GM12878 (cell line): ENCODE measurements around the gene CLDN6. TPM values are rescaled to one million over a fixed set of nuclear protein-coding genes. Genes with fewer than 3 reads are reported as not detected.
A peak's percentile ranks its signal among the peaks of the same experiment; 100 is the strongest.

ENCODE experiments used
- ATAC-seq: fragments of 200-7000 bp; cut with Tn5 transposase; 3 replicates; pipeline ENCODE4 v1.9.1; 2020; ENCODE audit warnings: mild to moderate bottlenecking, moderate library complexity
- BruUV-seq: library from RNA; stranded (reverse); fragments of 400-500 nt; replicated peaks from 2 replicates; lab custom pipeline; 2021; lab: Mats Ljungman, UMichigan
- CTCF ChIA-PET: fragments of 300-600 bp; sonication (Branson Sonifier 250); formaldehyde crosslinking; extraction: SDS; loops from one replicate; lab custom pipeline; 2021; ENCODE audit warnings: inconsistent platforms; lab: Yijun Ruan, JAX
- POLR2A ChIA-PET: fragments of 350-600 bp; formaldehyde crosslinking; extraction: SDS; loops from one replicate; lab custom pipeline; 2021; ENCODE audit warnings: inconsistent platforms; lab: Charles Lee
- RAD21 ChIA-PET: fragments of 300-600 bp; sonication (Branson Sonifier 250); formaldehyde crosslinking; loops from one replicate; lab custom pipeline; 2023; ENCODE audit warnings: antibody characterized with exemption; ENCODE audit not compliant: unreplicated experiment; lab: Charles Lee
- SMC1A ChIA-PET: fragments of 300-600 bp; sonication (Branson Sonifier 250); formaldehyde crosslinking; loops from one replicate; lab custom pipeline; 2023; ENCODE audit not compliant: unreplicated experiment, uncharacterized antibody; lab: Charles Lee
- DNase-seq: peaks from one replicate; pipeline ENCODE4 v3.0.0-alpha.2; 2011; ENCODE audit warnings: low read depth, low spot score
- FAIRE-seq: peaks from 3 replicates; lab custom pipeline; 2011; peaks lifted over from hg19 to GRCh38; lab: Jason Lieb, UNC
- H2AFZ ChIP-seq: 2 replicates; pipeline ENCODE4 v1.6.0; 2011; ENCODE audit warnings: low read depth, low read length, control low read depth; ENCODE audit not compliant: control insufficient read depth
- H3K27ac ChIP-seq: 2 replicates; pipeline ENCODE4 v1.5.1; 2011; ENCODE audit warnings: control low read depth; ENCODE audit not compliant: control insufficient read depth, insufficient read depth
- H3K27me3 ChIP-seq, 2 experiments: replicated peaks in 1 of 2; 2 replicates each; pipeline versions ENCODE4 v1.6.0 to v1.6.1; 2011; ENCODE audit warnings: low read length in 1 of 2; ENCODE audit not compliant: control insufficient read depth in 2 of 2, insufficient read depth in 2 of 2
- H3K36me3 ChIP-seq, 2 experiments: 2 replicates each; pipeline ENCODE4 v1.5.1; 2011; ENCODE audit warnings: low read length in 1 of 2; ENCODE audit not compliant: control insufficient read depth in 2 of 2, insufficient read depth in 2 of 2
- H3K4me1 ChIP-seq: 2 replicates; pipeline ENCODE4 v1.6.1; 2011; ENCODE audit warnings: mild to moderate bottlenecking, low read length, moderate library complexity, mixed read lengths; ENCODE audit not compliant: control insufficient read depth, insufficient read depth
- H3K4me2 ChIP-seq: 2 replicates; pipeline ENCODE4 v1.6.0; 2011; ENCODE audit warnings: control low read depth; ENCODE audit not compliant: control insufficient read depth, insufficient read depth
- H3K4me3 ChIP-seq: fragments of 200-600 bp; sonication (generic); 2 replicates; pipeline ENCODE4 v1.5.1; 2016
- H3K79me2 ChIP-seq: 2 replicates; pipeline ENCODE4 v1.6.0; 2011; ENCODE audit warnings: low read length; ENCODE audit not compliant: control insufficient read depth, insufficient read depth
- H3K9ac ChIP-seq: 2 replicates; pipeline ENCODE4 v1.8.0; 2011; ENCODE audit warnings: low read length, control low read depth, mixed read lengths; ENCODE audit not compliant: control insufficient read depth, insufficient read depth
- H3K9me3 ChIP-seq: replicated peaks from 3 replicates; pipeline ENCODE4 v1.5.1; 2011; ENCODE audit warnings: mild to moderate bottlenecking, low read length; ENCODE audit not compliant: control insufficient read depth, insufficient read depth
- H4K20me1 ChIP-seq: 2 replicates; pipeline ENCODE4 v1.6.0; 2011; ENCODE audit not compliant: control insufficient read depth, insufficient read depth
- EGR1 ChIP-seq, 2 experiments: IDR thresholded peaks; 1 replicate in 1 of 2; 2 replicates in 1 of 2; pipeline ENCODE4 v1.6.1; 2011 to 2012; ENCODE audit warnings: low read depth in 2 of 2, low read length in 2 of 2, borderline replicate concordance in 1 of 2, mild to moderate bottlenecking in 1 of 2, moderate library complexity in 1 of 2
- ELK1 ChIP-seq: IDR thresholded peaks from 2 replicates; pipeline ENCODE4 v1.6.1; 2012; ENCODE audit warnings: low read depth, low read length, improper control_type of control experiment
- NR2C1 ChIP-seq: fragments of 450-650 bp; IDR thresholded peaks from 2 replicates; pipeline ENCODE4 v1.6.1; 2017; ENCODE audit warnings: antibody characterized with exemption, mild to moderate bottlenecking, moderate library complexity
- POLR2A ChIP-seq: IDR thresholded peaks from 2 replicates; pipeline ENCODE4 v1.6.1; 2011; ENCODE audit warnings: low read depth, mild to moderate bottlenecking, low read length
- REST ChIP-seq: IDR thresholded peaks from 2 replicates; pipeline ENCODE4 v1.6.1; 2012; ENCODE audit warnings: mild to moderate bottlenecking, low read depth, low read length
- STAT3 ChIP-seq: IDR thresholded peaks from 2 replicates; pipeline ENCODE4 v1.6.1; 2011; ENCODE audit warnings: low read depth, low read length, improper control_type of control experiment
- WRNIP1 ChIP-seq: IDR thresholded peaks from 2 replicates; pipeline ENCODE4 v1.6.1; 2011; ENCODE audit warnings: low read depth, low read length, improper control_type of control experiment, borderline replicate concordance
- ZNF384 ChIP-seq: IDR thresholded peaks from 2 replicates; pipeline ENCODE4 v1.6.1; 2012; ENCODE audit warnings: low read depth, mild to moderate bottlenecking, low read length, improper control_type of control experiment, borderline replicate concordance
- ZNF592 ChIP-seq: fragments of 450-650 bp; IDR thresholded peaks from 2 replicates; pipeline ENCODE4 v1.6.1; 2017; ENCODE audit warnings: mild to moderate bottlenecking, moderate library complexity
- ZNF622 ChIP-seq: fragments of 450-650 bp; IDR thresholded peaks from 2 replicates; pipeline ENCODE4 v1.6.1; 2017; ENCODE audit warnings: mild to moderate bottlenecking, inconsistent platforms
- WGBS: methylation state at CpG from one replicate; pipeline ENCODE4 v1.1.6; 2016; ENCODE audit warnings: low lambda C conversion rate; ENCODE audit not compliant: insufficient replicate concordance, insufficient coverage; ENCODE audit errors: missing lambda C conversion rate; 5-methylcytosine and 5-hydroxymethylcytosine counted together
- in situ Hi-C: fragments of 300-500 bp; cut with MboI; formaldehyde crosslinking; loops from 9 replicates; pipeline ENCODE4 v1.14.3; 2018; ENCODE audit warnings: mixed read lengths
- intact Hi-C: fragments of 100-400 bp; cut with micrococcal nuclease; formaldehyde crosslinking; loops from one replicate; pipeline ENCODE4 v1.14.2; 2022; ENCODE audit not compliant: unreplicated experiment
- polyA plus RNA-seq, 11 experiments: library from polyadenylated mRNA; depleted of rRNA in 4 of 11; unstranded in 6 of 11; stranded (reverse) in 5 of 11; fragments of >200 nt; fragmentation: Nextera tagmentation in 4 of 11; fragmentation: Illumina TruSeq in 1 of 11; extraction: Ambion mirVana in 4 of 11; extraction: Trizol in 1 of 11; gene quantifications; 1 replicate in 1 of 11; 2 replicates in 10 of 11; pipeline versions ENCODE4 v1.2.1 to v1.2.3, GENCODE V29; 2011 to 2016; ENCODE audit warnings: inconsistent platforms in 2 of 11, missing spikeins in 2 of 11, low read depth in 1 of 11
- total RNA-seq, 4 experiments: library from RNA; depleted of rRNA in 3 of 4; stranded (reverse); fragments of >200 nt in 3 of 4; fragmentation: Illumina TruSeq in 1 of 4; extraction: Trizol in 1 of 4; gene quantifications; 2 replicates each; pipeline versions ENCODE4 v1.2.1 to v1.2.3, GENCODE V29; 2013 to 2021

CLDN6 gene
- total and polyA plus RNA-seq, 10 of the 15 experiments (the other 5 are each of a cell fraction or from before 2014, with no cell fraction given): 0.15 to 0.26 (median 0.23) TPM; not detected in 7

- RAD21 ChIA-PET: interaction anchor here (0.6 to 3.8 kb wide), 8 partner anchors 16 to 1037 kb away, joined by 3 to 94 read pairs (median 5); partner anchors contain the start of genes HCFC1R1, PKMYT1, THOC6 and TNFRSF12A
- Histone ChIP-seq H3K4me2 (peak overlapping the region; percentile 55; the same call in 1 of the 2 replicates), H3K9me3 (no peaks in the 10 kb centered on the region), H4K20me1 (no peaks in the 10 kb centered on the region), H3K27me3 (peaks cover 0 to 7% of the 10 kb centered on the region in 2 experiments; a peak in 3 of 4 replicates), H3K4me1 (peaks cover 17% of the 10 kb centered on the region), H2AFZ (no peak overlapping the region), H3K36me3 (no peaks in the 10 kb centered on the region), H3K79me2 (no peaks in the 10 kb centered on the region), H3K4me3 (no peak overlapping the region), H3K9ac (no peak overlapping the region), H3K27ac (no peak overlapping the region)
- DNase-seq: no peak
- in situ Hi-C loops (no loop called here), intact Hi-C loops (no loop called here)
- SMC1A ChIA-PET: interaction anchor here (0.6 to 7.2 kb wide), 5 partner anchors 14 to 125 kb away, joined by 3 to 91 read pairs (median 5); partner anchors contain the start of genes HCFC1R1 and THOC6
- FAIRE-seq: no peak
- no TSS peak for BruUV-seq
- TF ChIP-seq EGR1 (IDR thresholded peaks at IDR 0.05; ENCODE audit: borderline replicate concordance in 1 of 2, low read depth in 2 of 2, low read length in 2 of 2) (no peak), NR2C1 (no peak), ELK1 (no peak), ZNF592 (no peak), ZNF384 (no peak), STAT3 (no peak), WRNIP1 (no peak), ZNF622 (no peak), REST (no peak), POLR2A (no peak)
- WGBS: 2% methylated on average over 12 of the region's 67 CpGs
- no peak for ATAC-seq
- POLR2A ChIA-PET: interaction anchor here (1.0 to 1.6 kb wide), 3 partner anchors 19 to 23 kb away, joined by 3 to 7 read pairs (median 4); partner anchors contain the start of genes HCFC1R1 and THOC6
- CTCF ChIA-PET: interaction anchor here (0.6 to 11.3 kb wide), 17 partner anchors 22 to 646 kb away, joined by 3 to 421 read pairs (median 4); partner anchors contain the start of genes CLDN6, HCFC1R1, IL32 and MMP25
Observed at GRCh38 chr16:3004319-3004718, 13.7 kb downstream of the CLDN6 start.
